NCI-H446 treated with DMSO at 0.1 percent for 48 hours (cell line): Measurements from ENCODE around the gene NOL4L.

Source experiments
- DNase-seq: peaks from one replicate; lab custom pipeline; 2025; lab: John Stamatoyannopoulos, UW

NOL4L gene

GRCh38 chr20:32444474-32445220 is 140.5 kb downstream of the NOL4L start:
- DNase-seq, result no peak

- DNase-seq, result no peak
Observed at GRCh38 chr20:32443386-32443974, 141.7 kb downstream of the NOL4L start.

- DNase-seq, result no peak
Observed at GRCh38 chr20:32442630-32443373, 142.3 kb downstream of the NOL4L start.

GRCh38 chr20:32441638-32442037 is 143.5 kb downstream of the NOL4L start:
- no peak for DNase-seq

- DNase-seq, result no peak
Observed at GRCh38 chr20:32440758-32441078, 144.4 kb downstream of the NOL4L start.

- no peak for DNase-seq
Observed at GRCh38 chr20:32440069-32440757, 144.9 kb downstream of the NOL4L start.

GRCh38 chr20:32439132-32439829 is 145.9 kb downstream of the NOL4L start:
- peak; percentile 32 for DNase-seq

- DNase-seq, result no peak
Observed at GRCh38 chr20:32438331-32438858, 146.7 kb downstream of the NOL4L start.

- no peak for DNase-seq
Observed at GRCh38 chr20:32437391-32438074, 147.6 kb downstream of the NOL4L start.

- DNase-seq, result no peak
Observed at GRCh38 chr20:32436968-32437367, 148.2 kb downstream of the NOL4L start.

- no peak for DNase-seq
Observed at GRCh38 chr20:32436142-32436861, 148.8 kb downstream of the NOL4L start.

- no peak for DNase-seq
Observed at GRCh38 chr20:32435449-32436107, 149.6 kb downstream of the NOL4L start.

GRCh38 chr20:32434434-32434833 is 150.7 kb downstream of the NOL4L start:
- DNase-seq, result no peak

GRCh38 chr20:32433311-32434021 is 151.7 kb downstream of the NOL4L start:
- no peak for DNase-seq

- DNase-seq, result no peak
Observed at GRCh38 chr20:32432277-32432676, 152.9 kb downstream of the NOL4L start.

GRCh38 chr20:32431457-32431856 is 153.7 kb downstream of the NOL4L start:
- DNase-seq, result no peak

GRCh38 chr20:32429745-32430360 is 155.3 kb downstream of the NOL4L start:
- no peak for DNase-seq

- no peak for DNase-seq
Observed at GRCh38 chr20:32429343-32429742, 155.8 kb downstream of the NOL4L start.

GRCh38 chr20:32427996-32428395 is 157.1 kb downstream of the NOL4L start:
- no peak for DNase-seq
